ENCODE results near the gene EWSR1. TPM values are rescaled to one million over a fixed set of nuclear protein-coding genes. Genes with fewer than 3 reads are reported as not detected.

Gene EWSR1
- total and polyA plus RNA-seq, 2 donors (not counting 1 experiment from before 2014, with no cell fraction given) = 281 to 295 TPM

DNA sequence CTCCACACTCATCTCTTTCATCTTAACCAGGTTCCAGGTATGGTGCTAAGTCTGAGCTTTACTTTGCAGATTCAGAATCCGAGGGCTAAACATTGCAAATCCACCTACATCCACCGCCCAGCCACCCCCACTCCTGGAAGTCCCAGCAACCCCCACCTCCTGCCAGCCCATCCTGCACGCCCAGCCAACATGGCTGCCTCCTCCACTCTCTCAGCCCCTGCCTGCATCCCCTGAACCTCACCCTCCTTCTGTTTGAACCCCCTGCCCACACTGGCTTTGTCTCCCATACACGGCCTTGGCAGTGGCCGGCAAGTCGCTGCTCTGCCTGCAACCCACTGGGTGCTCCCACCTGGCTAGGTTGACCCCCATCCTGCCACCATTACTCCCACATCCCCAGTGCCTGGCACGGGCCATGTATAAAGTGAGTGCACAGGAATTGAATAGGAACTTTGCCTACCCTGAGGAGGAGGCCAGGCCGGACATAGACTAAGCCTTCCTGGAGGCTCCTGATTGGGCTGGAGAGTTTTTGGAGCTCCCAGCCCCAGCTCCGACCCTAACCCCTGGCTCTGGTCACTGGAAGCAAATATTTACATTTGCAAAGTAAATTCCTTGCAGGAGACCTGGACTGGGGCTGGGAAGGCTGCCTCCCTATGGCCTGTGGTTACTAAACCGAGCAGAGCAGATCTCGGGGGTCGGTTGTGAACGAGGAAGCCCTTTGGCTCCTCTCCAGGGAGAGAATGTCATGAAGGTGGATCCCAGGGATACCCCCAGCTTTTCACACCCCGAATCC is 48.0 kb upstream of the EWSR1 start:
- intact Hi-C loops (cut with micrococcal nuclease) = no loop called here
- Histone ChIP-seq H3K4me1 (ENCODE audit: control insufficient read depth in 2 of 2, insufficient read depth in 2 of 2, low read length in 2 of 2) (no peaks in the 10 kb centered on the region), H3K4me3 (ENCODE audit: control extremely low read depth in 1 of 5, extremely low read depth in 1 of 5, insufficient read depth in 1 of 5, low read depth in 2 of 5, low read length in 4 of 5) (no peak overlapping the region), H3K36me3 (replicated peaks in 1 of 2; ENCODE audit: control extremely low read depth in 1 of 2, control insufficient read depth in 1 of 2, extremely low read depth in 1 of 2, insufficient read depth in 2 of 2, low read length in 1 of 2) (no peaks in the 10 kb centered on the region), H4K20me1 (ENCODE audit: control insufficient read depth, insufficient read depth, low read length, poor library complexity, severe bottlenecking) (no peaks in the 10 kb centered on the region), H3K4me2 (replicated peaks; ENCODE audit: low read depth, low read length, poor library complexity, severe bottlenecking) (no peak overlapping the region), H3K79me2 (ENCODE audit: control insufficient read depth, insufficient read depth, low read length) (no peaks in the 10 kb centered on the region), H3K27ac (ENCODE audit: low read length in 2 of 2) (no peak overlapping the region), H3K9ac (ENCODE audit: low read length) (no peak overlapping the region), H2AFZ (ENCODE audit: insufficient read depth, low read depth, low read length, poor library complexity, severe bottlenecking) (no peak overlapping the region), H3K27me3 (replicated peaks in 1 of 4; ENCODE audit: control extremely low read depth in 1 of 4, control insufficient read depth in 3 of 4, insufficient read depth in 4 of 4, low read length in 3 of 4) (peaks cover 0 to 11% (median 0%) of the 10 kb centered on the region in 4 experiments), H3K9me3 (ENCODE audit: control extremely low read depth in 1 of 3, control insufficient read depth in 2 of 3, insufficient read depth in 1 of 3, low read length in 2 of 3) (no peaks in the 10 kb centered on the region)
- 93% methylated on average over 12 of the region's 14 CpGs for WGBS (ENCODE audit: insufficient coverage)
- Mint-ChIP-seq H3K4me1 (no peaks in the 10 kb centered on the region), H3K27ac (no peak overlapping the region), H3K9me3 (ENCODE audit: insufficient read depth) (no peaks in the 10 kb centered on the region), H3K4me3 (no peak overlapping the region), H3K27me3 (peaks cover 29% of the 10 kb centered on the region)
- ATAC-seq (ENCODE audit: low read depth) (no peak), DNase-seq (no peak)
- TF ChIP-seq, protein P1, sequence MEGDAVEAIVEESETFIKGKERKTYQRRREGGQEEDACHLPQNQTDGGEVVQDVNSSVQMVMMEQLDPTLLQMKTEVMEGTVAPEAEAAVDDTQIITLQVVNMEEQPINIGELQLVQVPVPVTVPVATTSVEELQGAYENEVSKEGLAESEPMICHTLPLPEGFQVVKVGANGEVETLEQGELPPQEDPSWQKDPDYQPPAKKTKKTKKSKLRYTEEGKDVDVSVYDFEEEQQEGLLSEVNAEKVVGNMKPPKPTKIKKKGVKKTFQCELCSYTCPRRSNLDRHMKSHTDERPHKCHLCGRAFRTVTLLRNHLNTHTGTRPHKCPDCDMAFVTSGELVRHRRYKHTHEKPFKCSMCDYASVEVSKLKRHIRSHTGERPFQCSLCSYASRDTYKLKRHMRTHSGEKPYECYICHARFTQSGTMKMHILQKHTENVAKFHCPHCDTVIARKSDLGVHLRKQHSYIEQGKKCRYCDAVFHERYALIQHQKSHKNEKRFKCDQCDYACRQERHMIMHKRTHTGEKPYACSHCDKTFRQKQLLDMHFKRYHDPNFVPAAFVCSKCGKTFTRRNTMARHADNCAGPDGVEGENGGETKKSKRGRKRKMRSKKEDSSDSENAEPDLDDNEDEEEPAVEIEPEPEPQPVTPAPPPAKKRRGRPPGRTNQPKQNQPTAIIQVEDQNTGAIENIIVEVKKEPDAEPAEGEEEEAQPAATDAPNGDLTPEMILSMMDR (IDR thresholded peaks at IDR 0.05) = no peak
- TF ChIP-seq EZH2 (IDR thresholded peaks at IDR 0.05; ENCODE audit: borderline replicate concordance, insufficient read depth, low read depth, low read length, poor library complexity, severe bottlenecking) = no peak
- CTCF ChIA-PET = no interaction called here
- POLR2A ChIA-PET = no interaction called here

DNA sequence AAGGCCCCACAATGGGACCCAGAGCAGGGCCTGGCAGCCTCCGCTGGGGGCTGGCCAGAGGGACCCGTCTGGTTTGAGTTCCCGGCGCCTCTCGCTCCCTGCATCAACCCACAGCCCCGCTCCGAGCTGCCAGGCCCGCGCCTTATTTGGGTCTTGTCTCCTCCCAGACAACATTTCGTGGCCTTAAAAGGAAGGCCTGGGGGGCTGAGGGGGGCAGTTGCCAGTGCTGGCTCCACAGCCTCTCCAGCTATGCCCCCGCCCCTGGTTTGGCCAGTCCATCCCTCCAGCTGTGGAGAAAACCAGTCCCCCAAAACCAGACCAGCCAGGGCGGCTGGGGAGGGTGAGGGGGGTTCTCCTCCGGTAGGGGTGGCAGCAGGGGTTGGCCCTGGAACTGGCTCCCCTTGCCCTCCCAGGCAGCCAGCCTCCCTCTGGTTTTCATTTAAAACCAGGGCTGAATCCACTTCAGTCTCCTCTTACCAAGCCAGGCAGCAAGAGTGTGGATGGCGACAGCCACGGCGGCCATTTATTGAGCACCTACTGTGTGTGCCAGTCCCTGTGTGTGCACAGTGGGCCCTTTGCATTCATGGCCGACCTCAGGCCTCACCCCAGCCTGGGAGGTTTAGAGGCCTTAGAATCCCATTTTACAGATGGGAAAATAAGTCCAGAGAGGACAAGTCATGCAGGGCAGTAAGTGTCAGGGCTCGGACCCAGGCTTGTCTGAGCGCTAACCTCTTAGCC is 43.8 kb upstream of the EWSR1 start:
- ChIA-PET POLR2A (no interaction called here), CTCF (interaction anchor here (1.0 kb wide), 1 partner anchor 21 kb away, joined by 3 read pairs; no protein-coding TSS in a partner anchor)
- Histone ChIP-seq H3K4me2 (replicated peaks; ENCODE audit: low read depth, low read length, poor library complexity, severe bottlenecking) (no peak overlapping the region), H3K27ac (ENCODE audit: low read length in 2 of 2) (no peak overlapping the region), H2AFZ (ENCODE audit: insufficient read depth, low read depth, low read length, poor library complexity, severe bottlenecking) (no peak overlapping the region), H3K4me1 (ENCODE audit: control insufficient read depth in 2 of 2, insufficient read depth in 2 of 2, low read length in 2 of 2) (no peaks in the 10 kb centered on the region), H3K4me3 (ENCODE audit: control extremely low read depth in 1 of 5, extremely low read depth in 1 of 5, insufficient read depth in 1 of 5, low read depth in 2 of 5, low read length in 4 of 5) (no peak overlapping the region), H3K9ac (ENCODE audit: low read length) (no peak overlapping the region), H3K79me2 (ENCODE audit: control insufficient read depth, insufficient read depth, low read length) (no peaks in the 10 kb centered on the region), H4K20me1 (ENCODE audit: control insufficient read depth, insufficient read depth, low read length, poor library complexity, severe bottlenecking) (no peaks in the 10 kb centered on the region), H3K9me3 (ENCODE audit: control extremely low read depth in 1 of 3, control insufficient read depth in 2 of 3, insufficient read depth in 1 of 3, low read length in 2 of 3) (no peaks in the 10 kb centered on the region), H3K27me3 (replicated peaks in 1 of 4; ENCODE audit: control extremely low read depth in 1 of 4, control insufficient read depth in 3 of 4, insufficient read depth in 4 of 4, low read length in 3 of 4) (peaks cover 0 to 11% (median 0%) of the 10 kb centered on the region in 4 experiments), H3K36me3 (replicated peaks in 1 of 2; ENCODE audit: control extremely low read depth in 1 of 2, control insufficient read depth in 1 of 2, extremely low read depth in 1 of 2, insufficient read depth in 2 of 2, low read length in 1 of 2) (no peaks in the 10 kb centered on the region)
- intact Hi-C loops (cut with micrococcal nuclease) = no loop called here
- no peak for DNase-seq
- no peak for ATAC-seq (ENCODE audit: low read depth)
- Mint-ChIP-seq H3K4me1 (no peaks in the 10 kb centered on the region), H3K4me3 (no peak overlapping the region), H3K27ac (no peak overlapping the region), H3K9me3 (ENCODE audit: insufficient read depth) (no peaks in the 10 kb centered on the region), H3K27me3 (peaks cover 23% of the 10 kb centered on the region)
- WGBS (ENCODE audit: insufficient coverage) = 94% methylated on average over 17 of the region's 19 CpGs
- no peak for TF ChIP-seq EZH2 (IDR thresholded peaks at IDR 0.05; ENCODE audit: borderline replicate concordance, insufficient read depth, low read depth, low read length, poor library complexity, severe bottlenecking)
- TF ChIP-seq, protein P1 (IDR thresholded peaks at IDR 0.05) = no peak

Measured in B cell (primary cell).